CD4-positive, alpha-beta T cell treated with Interleukin-2 at 100 ng/mL for 4 hours (primary cell): ENCODE data around the gene GBA3.

Experiments used
- DNase-seq: peaks from one replicate; pipeline ENCODE4 v3.0.0-alpha.2; 2020; ENCODE audit warnings: low spot score

Gene GBA3

GRCh38 chr4:22692736-22693135 lies at the start of gene GBA3:
TSS of gene GBA3 (plus strand) at chr4:22692937.
- DNase-seq: no peak

- no peak for DNase-seq
These were observed 48.8 kb upstream of the GBA3 start for GRCh38 chr4:22643952-22644351.

GRCh38 chr4:22645481-22646182 lies 47.1 kb upstream of the GBA3 start:
- DNase-seq: no peak

GRCh38 chr4:22648996-22649395 lies 43.7 kb upstream of the GBA3 start:
- DNase-seq: no peak

GRCh38 chr4:22650771-22651170 lies 42.0 kb upstream of the GBA3 start:
- no peak for DNase-seq

- no peak for DNase-seq
These were observed 39.0 kb upstream of the GBA3 start for GRCh38 chr4:22653752-22654151.

- DNase-seq: no peak
These were observed 31.3 kb upstream of the GBA3 start for GRCh38 chr4:22661443-22661842.

GRCh38 chr4:22667332-22667940 lies 25.3 kb upstream of the GBA3 start:
- DNase-seq: no peak

GRCh38 chr4:22668301-22668700 lies 24.4 kb upstream of the GBA3 start:
- no peak for DNase-seq

- DNase-seq: no peak
These were observed 24.0 kb upstream of the GBA3 start for GRCh38 chr4:22668702-22669101.

GRCh38 chr4:22670956-22671355 lies 21.8 kb upstream of the GBA3 start:
- no peak for DNase-seq

- no peak for DNase-seq
These were observed 20.2 kb upstream of the GBA3 start for GRCh38 chr4:22672519-22672918.

- no peak for DNase-seq
These were observed 19.8 kb upstream of the GBA3 start for GRCh38 chr4:22672944-22673343.

- DNase-seq: no peak
These were observed 18.0 kb upstream of the GBA3 start for GRCh38 chr4:22674700-22675099.

- no peak for DNase-seq
These were observed 16.7 kb upstream of the GBA3 start for GRCh38 chr4:22676063-22676462.

GRCh38 chr4:22677780-22678179 lies 15.0 kb upstream of the GBA3 start:
- no peak for DNase-seq

GRCh38 chr4:22678940-22679854 lies 13.5 kb upstream of the GBA3 start:
- no peak for DNase-seq

- no peak for DNase-seq
These were observed 12.6 kb upstream of the GBA3 start for GRCh38 chr4:22680065-22680642.

GRCh38 chr4:22683726-22684125 lies 9.0 kb upstream of the GBA3 start:
- no peak for DNase-seq

- no peak for DNase-seq
These were observed 6.6 kb upstream of the GBA3 start for GRCh38 chr4:22686141-22686540.

- no peak for DNase-seq
These were observed 4.5 kb upstream of the GBA3 start for GRCh38 chr4:22688236-22688635.

- DNase-seq: no peak
These were observed 3.3 kb upstream of the GBA3 start for GRCh38 chr4:22689428-22689827.

- DNase-seq: no peak
These were observed 2.3 kb downstream of the GBA3 start for GRCh38 chr4:22695029-22695428.
